Fibroblast of peridontal ligament (primary cell): Measurements from ENCODE around the gene MPZ.
"Not testable (repeated sequence)": the region's sequence is repeated elsewhere in the genome, so short reads cannot be mapped to it uniquely, and the experiment has no call there.

ENCODE experiments used
- DNase-seq: peaks from one replicate; pipeline ENCODE4 v3.0.0-alpha.2; 2010; ENCODE audit errors: extremely low read depth

Gene MPZ

GRCh38 chr1:161255955-161256520, 53.7 kb downstream of the MPZ start:
- DNase-seq, result not testable (repeated sequence)

- not testable (repeated sequence) for DNase-seq
Measured at GRCh38 chr1:161255302-161255701, 54.5 kb downstream of the MPZ start.
